GM12878 (cell line): ENCODE results near the gene CYP4F8. TPM values are rescaled to one million over a fixed set of nuclear protein-coding genes. Genes with fewer than 3 reads are reported as not detected.

Experiments
- ATAC-seq: fragments of 200-7000 bp; cut with Tn5 transposase; 3 replicates; pipeline ENCODE4 v1.9.1; 2020; ENCODE audit warnings: mild to moderate bottlenecking, moderate library complexity
- BruUV-seq: library from RNA; stranded (reverse); fragments of 400-500 nt; replicated peaks from 2 replicates; lab custom pipeline; 2021; lab: Mats Ljungman, UMichigan
- CTCF ChIA-PET: fragments of 300-600 bp; sonication (Branson Sonifier 250); formaldehyde crosslinking; extraction: SDS; loops from one replicate; lab custom pipeline; 2021; ENCODE audit warnings: inconsistent platforms; lab: Yijun Ruan, JAX
- POLR2A ChIA-PET: fragments of 350-600 bp; formaldehyde crosslinking; extraction: SDS; loops from one replicate; lab custom pipeline; 2021; ENCODE audit warnings: inconsistent platforms; lab: Charles Lee
- RAD21 ChIA-PET: fragments of 300-600 bp; sonication (Branson Sonifier 250); formaldehyde crosslinking; loops from one replicate; lab custom pipeline; 2023; ENCODE audit warnings: antibody characterized with exemption; ENCODE audit not compliant: unreplicated experiment; lab: Charles Lee
- SMC1A ChIA-PET: fragments of 300-600 bp; sonication (Branson Sonifier 250); formaldehyde crosslinking; loops from one replicate; lab custom pipeline; 2023; ENCODE audit not compliant: unreplicated experiment, uncharacterized antibody; lab: Charles Lee
- DNase-seq: peaks from one replicate; pipeline ENCODE4 v3.0.0-alpha.2; 2011; ENCODE audit warnings: low read depth, low spot score
- FAIRE-seq: peaks from 3 replicates; lab custom pipeline; 2011; peaks lifted over from hg19 to GRCh38; lab: Jason Lieb, UNC
- H2AFZ ChIP-seq: 2 replicates; pipeline ENCODE4 v1.6.0; 2011; ENCODE audit warnings: low read depth, low read length, control low read depth; ENCODE audit not compliant: control insufficient read depth
- H3K27ac ChIP-seq: 2 replicates; pipeline ENCODE4 v1.5.1; 2011; ENCODE audit warnings: control low read depth; ENCODE audit not compliant: control insufficient read depth, insufficient read depth
- H3K27me3 ChIP-seq, 2 experiments: replicated peaks in 1 of 2; 2 replicates each; pipeline versions ENCODE4 v1.6.0 to v1.6.1; 2011; ENCODE audit warnings: low read length in 1 of 2; ENCODE audit not compliant: control insufficient read depth in 2 of 2, insufficient read depth in 2 of 2
- H3K36me3 ChIP-seq, 2 experiments: 2 replicates each; pipeline ENCODE4 v1.5.1; 2011; ENCODE audit warnings: low read length in 1 of 2; ENCODE audit not compliant: control insufficient read depth in 2 of 2, insufficient read depth in 2 of 2
- H3K4me1 ChIP-seq: 2 replicates; pipeline ENCODE4 v1.6.1; 2011; ENCODE audit warnings: mild to moderate bottlenecking, low read length, moderate library complexity, mixed read lengths; ENCODE audit not compliant: control insufficient read depth, insufficient read depth
- H3K4me2 ChIP-seq: 2 replicates; pipeline ENCODE4 v1.6.0; 2011; ENCODE audit warnings: control low read depth; ENCODE audit not compliant: control insufficient read depth, insufficient read depth
- H3K4me3 ChIP-seq: fragments of 200-600 bp; sonication (generic); 2 replicates; pipeline ENCODE4 v1.5.1; 2016
- H3K79me2 ChIP-seq: 2 replicates; pipeline ENCODE4 v1.6.0; 2011; ENCODE audit warnings: low read length; ENCODE audit not compliant: control insufficient read depth, insufficient read depth
- H3K9ac ChIP-seq: 2 replicates; pipeline ENCODE4 v1.8.0; 2011; ENCODE audit warnings: low read length, control low read depth, mixed read lengths; ENCODE audit not compliant: control insufficient read depth, insufficient read depth
- H3K9me3 ChIP-seq: replicated peaks from 3 replicates; pipeline ENCODE4 v1.5.1; 2011; ENCODE audit warnings: mild to moderate bottlenecking, low read length; ENCODE audit not compliant: control insufficient read depth, insufficient read depth
- H4K20me1 ChIP-seq: 2 replicates; pipeline ENCODE4 v1.6.0; 2011; ENCODE audit not compliant: control insufficient read depth, insufficient read depth
- ATF2 ChIP-seq: IDR thresholded peaks from 2 replicates; pipeline ENCODE4 v1.6.1; 2012; ENCODE audit warnings: low read length, inconsistent platforms
- BRCA1 ChIP-seq: IDR thresholded peaks from 2 replicates; pipeline ENCODE4 v1.6.1; 2011; ENCODE audit warnings: low read depth, low read length, improper control_type of control experiment
- CBFB ChIP-seq: IDR thresholded peaks from 2 replicates; pipeline ENCODE4 v1.6.1; 2016; ENCODE audit warnings: antibody characterized with exemption, low read depth
- CBX3 ChIP-seq: fragments of 200-600 bp; sonication (generic); IDR thresholded peaks from 2 replicates; pipeline ENCODE4 v1.6.1; 2016; ENCODE audit warnings: low read depth, borderline replicate concordance
- PBX3 ChIP-seq: IDR thresholded peaks from 2 replicates; pipeline ENCODE4 v1.6.1; 2011; ENCODE audit warnings: mild to moderate bottlenecking, low read depth, low read length, moderate library complexity; ENCODE audit not compliant: insufficient replicate concordance
- SMARCA5 ChIP-seq: fragments of 450-650 bp; IDR thresholded peaks from 2 replicates; pipeline ENCODE4 v1.6.1; 2017; ENCODE audit warnings: mild to moderate bottlenecking
- TBL1XR1 ChIP-seq: IDR thresholded peaks from 2 replicates; pipeline ENCODE4 v1.6.1; 2012; ENCODE audit warnings: low read depth, low read length, improper control_type of control experiment
- ZBED1 ChIP-seq: IDR thresholded peaks from 2 replicates; pipeline ENCODE4 v1.6.1; 2016; ENCODE audit warnings: borderline replicate concordance
- WGBS: methylation state at CpG from one replicate; pipeline ENCODE4 v1.1.6; 2016; ENCODE audit warnings: low lambda C conversion rate; ENCODE audit not compliant: insufficient replicate concordance, insufficient coverage; ENCODE audit errors: missing lambda C conversion rate; 5-methylcytosine and 5-hydroxymethylcytosine counted together
- in situ Hi-C: fragments of 300-500 bp; cut with MboI; formaldehyde crosslinking; loops from 9 replicates; pipeline ENCODE4 v1.14.3; 2018; ENCODE audit warnings: mixed read lengths
- intact Hi-C: fragments of 100-400 bp; cut with micrococcal nuclease; formaldehyde crosslinking; loops from one replicate; pipeline ENCODE4 v1.14.2; 2022; ENCODE audit not compliant: unreplicated experiment
- polyA plus RNA-seq, 11 experiments: library from polyadenylated mRNA; depleted of rRNA in 4 of 11; unstranded in 6 of 11; stranded (reverse) in 5 of 11; fragments of >200 nt; fragmentation: Nextera tagmentation in 4 of 11; fragmentation: Illumina TruSeq in 1 of 11; extraction: Ambion mirVana in 4 of 11; extraction: Trizol in 1 of 11; gene quantifications; 1 replicate in 1 of 11; 2 replicates in 10 of 11; pipeline versions ENCODE4 v1.2.1 to v1.2.3, GENCODE V29; 2011 to 2016; ENCODE audit warnings: inconsistent platforms in 2 of 11, missing spikeins in 2 of 11, low read depth in 1 of 11
- total RNA-seq, 4 experiments: library from RNA; depleted of rRNA in 3 of 4; stranded (reverse); fragments of >200 nt in 3 of 4; fragmentation: Illumina TruSeq in 1 of 4; extraction: Trizol in 1 of 4; gene quantifications; 2 replicates each; pipeline versions ENCODE4 v1.2.1 to v1.2.3, GENCODE V29; 2013 to 2021

CYP4F8 gene
- total and polyA plus RNA-seq, 10 of the 15 experiments (the other 5 are each of a cell fraction or from before 2014, with no cell fraction given) = not detected

- Histone ChIP-seq H3K4me1 (no peaks in the 10 kb centered on the region), H3K36me3 (no peaks in the 10 kb centered on the region), H2AFZ (no peak overlapping the region), H3K4me3 (no peak overlapping the region), H4K20me1 (no peaks in the 10 kb centered on the region), H3K27ac (no peak overlapping the region), H3K79me2 (no peaks in the 10 kb centered on the region), H3K4me2 (no peak overlapping the region), H3K9ac (no peak overlapping the region), H3K27me3 (no peaks in the 10 kb centered on the region), H3K9me3 (no peaks in the 10 kb centered on the region)
- ChIA-PET POLR2A (no interaction called here), SMC1A (no interaction called here), CTCF (no interaction called here), RAD21 (no interaction called here)
- in situ Hi-C loops (no loop called here), intact Hi-C loops (no loop called here)
- BruUV-seq = no TSS peak
- ATAC-seq (no peak), DNase-seq (no peak), FAIRE-seq (no peak)
- TF ChIP-seq ZBED1 (no peak), ATF2 (no peak), PBX3 (no peak), CBFB (no peak), BRCA1 (no peak), CBX3 (no peak), TBL1XR1 (no peak), SMARCA5 (no peak)
- WGBS = 58% methylated on average over 9 of the region's 12 CpGs
Measured at GRCh38 chr19:15583346-15583745, 31.7 kb upstream of the CYP4F8 start.
